ENCODE data around the gene B3GNT4. TPM values are rescaled to one million over a fixed set of nuclear protein-coding genes. Genes with fewer than 3 reads are reported as not detected.

Gene B3GNT4
- total and polyA plus RNA-seq, 2 of the 13 experiments (the other 11 are each of a cell fraction or from before 2014, with no cell fraction given), result 0.04 to 0.21 TPM

DNA sequence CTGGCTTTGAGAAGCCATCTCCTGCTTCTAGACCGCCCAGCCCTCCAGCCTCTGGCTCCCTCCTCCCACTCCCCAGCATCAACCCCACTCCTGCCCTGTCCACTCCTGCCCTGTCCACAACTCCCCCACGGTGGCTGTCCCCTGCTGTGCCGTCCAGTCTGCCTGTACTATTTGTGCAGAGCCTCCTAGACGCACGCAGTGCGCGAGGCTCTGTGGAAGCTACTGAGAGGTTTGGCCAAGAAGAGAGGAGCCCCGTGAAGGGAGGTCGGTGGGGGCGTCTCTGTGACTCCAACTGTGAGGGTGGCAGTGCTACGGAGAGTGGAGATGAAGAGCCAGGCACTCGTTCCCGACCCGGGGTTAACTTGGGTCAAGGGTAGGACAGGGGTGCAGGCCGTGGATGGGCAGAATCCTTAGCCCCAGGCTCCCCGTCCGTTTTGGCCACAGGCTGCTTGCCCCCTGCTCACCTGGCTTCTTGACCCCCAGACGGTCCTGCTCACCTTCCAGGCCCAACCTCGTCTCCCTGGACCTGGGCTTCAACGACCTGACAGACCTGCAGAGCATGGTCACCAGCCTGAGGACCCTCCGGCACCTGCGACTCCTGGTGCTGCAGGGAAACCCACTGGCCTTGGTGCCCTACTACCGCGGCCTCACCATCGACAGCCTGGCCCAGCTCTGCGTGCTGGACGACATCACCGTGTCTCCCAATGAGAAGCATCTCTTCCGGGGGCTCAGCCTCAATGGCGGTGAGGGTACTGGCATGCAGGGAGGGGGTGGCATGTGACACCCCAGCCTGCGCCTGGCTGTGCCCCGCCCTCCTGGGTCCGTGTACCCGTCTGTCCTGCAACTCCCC lies 13.7 kb upstream of the B3GNT4 start:
- TF ChIP-seq NR2C2 (CRISPR knock-in tag; IDR thresholded peaks at IDR 0.05; ENCODE audit: borderline replicate concordance), result no peak
- TF ChIP-seq KDM2A (CRISPR knock-in tag; IDR thresholded peaks at IDR 0.05; ENCODE audit: borderline replicate concordance, low read depth), result no peak
- TF ChIP-seq, protein P1, sequence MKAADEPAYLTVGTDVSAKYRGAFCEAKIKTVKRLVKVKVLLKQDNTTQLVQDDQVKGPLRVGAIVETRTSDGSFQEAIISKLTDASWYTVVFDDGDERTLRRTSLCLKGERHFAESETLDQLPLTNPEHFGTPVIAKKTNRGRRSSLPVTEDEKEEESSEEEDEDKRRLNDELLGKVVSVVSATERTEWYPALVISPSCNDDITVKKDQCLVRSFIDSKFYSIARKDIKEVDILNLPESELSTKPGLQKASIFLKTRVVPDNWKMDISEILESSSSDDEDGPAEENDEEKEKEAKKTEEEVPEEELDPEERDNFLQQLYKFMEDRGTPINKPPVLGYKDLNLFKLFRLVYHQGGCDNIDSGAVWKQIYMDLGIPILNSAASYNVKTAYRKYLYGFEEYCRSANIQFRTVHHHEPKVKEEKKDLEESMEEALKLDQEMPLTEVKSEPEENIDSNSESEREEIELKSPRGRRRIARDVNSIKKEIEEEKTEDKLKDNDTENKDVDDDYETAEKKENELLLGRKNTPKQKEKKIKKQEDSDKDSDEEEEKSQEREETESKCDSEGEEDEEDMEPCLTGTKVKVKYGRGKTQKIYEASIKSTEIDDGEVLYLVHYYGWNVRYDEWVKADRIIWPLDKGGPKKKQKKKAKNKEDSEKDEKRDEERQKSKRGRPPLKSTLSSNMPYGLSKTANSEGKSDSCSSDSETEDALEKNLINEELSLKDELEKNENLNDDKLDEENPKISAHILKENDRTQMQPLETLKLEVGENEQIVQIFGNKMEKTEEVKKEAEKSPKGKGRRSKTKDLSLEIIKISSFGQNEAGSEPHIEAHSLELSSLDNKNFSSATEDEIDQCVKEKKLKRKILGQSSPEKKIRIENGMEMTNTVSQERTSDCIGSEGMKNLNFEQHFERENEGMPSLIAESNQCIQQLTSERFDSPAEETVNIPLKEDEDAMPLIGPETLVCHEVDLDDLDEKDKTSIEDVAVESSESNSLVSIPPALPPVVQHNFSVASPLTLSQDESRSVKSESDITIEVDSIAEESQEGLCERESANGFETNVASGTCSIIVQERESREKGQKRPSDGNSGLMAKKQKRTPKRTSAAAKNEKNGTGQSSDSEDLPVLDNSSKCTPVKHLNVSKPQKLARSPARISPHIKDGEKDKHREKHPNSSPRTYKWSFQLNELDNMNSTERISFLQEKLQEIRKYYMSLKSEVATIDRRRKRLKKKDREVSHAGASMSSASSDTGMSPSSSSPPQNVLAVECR (CRISPR knock-in tag; IDR thresholded peaks at IDR 0.05; ENCODE audit: borderline replicate concordance), result 0 out of 2 replicates have a peak, but pooled peaks have one; percentile 8
- in situ Hi-C loops (cut with HindIII; ENCODE audit: extremely low pct_ligation_motif_present, low pct_unique_long_range_greater_than_20kb), result loop anchor here (10.0 kb wide), 1 partner anchor 135 kb away; no protein-coding TSS in a partner anchor
- no peak overlapping the region for H3K27ac ChIP-seq (ENCODE audit: extremely low read length, insufficient read depth, low read length)
- no peak overlapping the region for H3K4me2 ChIP-seq (ENCODE audit: low read depth, low read length)
- no peak overlapping the region for H3K9ac ChIP-seq (ENCODE audit: insufficient read depth, low read depth, low read length)
- ATAC-seq, result peak; percentile 20; the same call in 1 of the 3 replicates
- ChIA-PET POLR2A (no interaction called here), CTCF (ENCODE audit: low intra/inter-chr PET ratio, low total read pairs) (interaction anchor here (0.7 to 2.2 kb wide), 4 partner anchors 53 to 135 kb away, joined by 3 to 21 read pairs (median 8); no protein-coding TSS in a partner anchor)
- 44% methylated on average over 23 of the region's 34 CpGs for WGBS (ENCODE audit: low lambda C conversion rate)
- H3K36me3 ChIP-seq (replicated peaks in 1 of 2; ENCODE audit: control insufficient read depth in 1 of 2, insufficient read depth in 2 of 2, low read length in 2 of 2), result no peaks in the 10 kb centered on the region
- no TSS peak for BruUV-seq (replicated peaks)
- H2AFZ ChIP-seq (ENCODE audit: low read length), result no peak overlapping the region
- FAIRE-seq, result no peak
- no peaks in the 10 kb centered on the region for H3K9me3 ChIP-seq (ENCODE audit: low read length)
- peaks cover 8 to 31% of the 10 kb centered on the region in 2 experiments for H3K27me3 ChIP-seq (ENCODE audit: control insufficient read depth in 1 of 2, insufficient read depth in 2 of 2, low read length in 2 of 2)
- no peaks in the 10 kb centered on the region for H3K79me2 ChIP-seq (ENCODE audit: insufficient read depth, low read length)
- peaks cover 17% of the 10 kb centered on the region for H3K4me1 ChIP-seq (ENCODE audit: insufficient read depth, low read length)
- no peak for DNase-seq (ENCODE audit: low spot score)
- intact Hi-C loops (cut with micrococcal nuclease; ENCODE audit: unreplicated experiment), result loop anchor here (2.0 kb wide), 1 partner anchor 135 kb away; no protein-coding TSS in a partner anchor
- no peaks in the 10 kb centered on the region for H4K20me1 ChIP-seq (ENCODE audit: insufficient read depth, low read length)
- H3K4me3 ChIP-seq (replicated peaks in 1 of 3; ENCODE audit: insufficient read depth in 1 of 3, low read depth in 2 of 3, low read length in 3 of 3), result no peak overlapping the region

Data from HepG2 (cell line).